T-helper 2 cell treated with Interferon-gamma antibody and Interleukin-4, amounts not matched to agents 100 ng/mL and 5 ng/mL, for 36 hours (primary cell): ENCODE data around the gene CCDC88C. TPM values are rescaled to one million over a fixed set of nuclear protein-coding genes. Genes with fewer than 3 reads are reported as not detected.

Experiments
- intact Hi-C: fragments of 100-400 bp; cut with micrococcal nuclease; formaldehyde crosslinking; loops from one replicate; pipeline ENCODE4 v1.15.1; 2023
- total RNA-seq: library from RNA; stranded (reverse); gene quantifications from 2 replicates; pipeline ENCODE4 v1.2.3, GENCODE V29; 2022

The CCDC88C gene
- total RNA-seq, 1 donor from 2014 or later, result 184 TPM

DNA sequence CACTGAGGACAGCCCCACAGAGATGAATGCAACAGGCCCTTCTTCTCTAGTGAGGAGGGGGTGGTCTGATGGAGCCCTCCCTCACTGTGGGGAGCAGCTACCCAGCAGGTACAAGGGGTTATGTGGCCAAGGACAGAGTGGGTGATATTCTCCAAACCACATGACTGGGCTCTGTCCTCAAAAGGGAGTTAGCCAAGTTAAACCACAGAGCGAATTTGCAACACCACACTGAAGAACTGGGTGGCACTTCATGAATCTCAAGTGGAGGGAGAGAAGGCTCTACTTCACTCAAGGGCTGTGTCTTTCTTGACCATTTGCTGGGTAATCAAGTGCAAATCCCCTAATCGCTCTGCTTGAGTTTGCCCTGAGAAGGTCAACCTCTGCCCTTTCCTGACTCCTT is 185.6 kb downstream of the CCDC88C start:
- intact Hi-C loops, result no loop called here

DNA sequence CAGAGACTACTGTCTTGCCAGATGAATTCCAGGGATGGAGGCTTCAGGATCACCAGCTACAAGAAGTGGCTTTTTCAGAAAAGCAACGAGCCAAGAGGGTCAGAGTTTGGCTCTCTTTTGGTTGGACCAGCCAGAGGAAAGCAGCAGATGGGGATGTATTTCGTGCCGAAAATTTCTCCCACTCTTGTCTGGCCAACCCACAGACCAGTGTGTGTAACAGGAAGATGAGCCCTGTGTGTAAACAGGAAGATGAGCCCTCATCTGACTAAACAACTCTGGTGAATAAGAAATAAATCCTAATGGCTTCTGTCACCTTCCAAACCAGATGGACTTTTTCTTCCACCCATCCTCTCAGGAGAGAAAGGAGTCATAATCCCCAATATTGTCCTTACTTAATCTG is 186.2 kb downstream of the CCDC88C start:
- intact Hi-C loops, result no loop called here

GRCh38 chr14:91230397-91231035 is 187.1 kb downstream of the CCDC88C start:
- intact Hi-C loops, result no loop called here

- intact Hi-C loops, result loop anchor here (1.0 to 5.0 kb wide), 7 partner anchors 27 to 832 kb away; partner anchors contain the start of genes CALM1 and CCDC88C
These were observed 187.8 kb downstream of the CCDC88C start for GRCh38 chr14:91229743-91230200.

GRCh38 chr14:91229005-91229382 is 188.6 kb downstream of the CCDC88C start:
- intact Hi-C loops, result loop anchor here (1.0 to 5.0 kb wide), 7 partner anchors 26 to 832 kb away; partner anchors contain the start of genes CALM1 and CCDC88C

- intact Hi-C loops, result loop anchor here (1.0 to 5.0 kb wide), 10 partner anchors 15 to 831 kb away; partner anchors contain the start of genes CALM1 and CCDC88C
These were observed 189.3 kb downstream of the CCDC88C start for GRCh38 chr14:91228112-91229004.

- intact Hi-C loops, result loop anchor here (5.0 kb wide), 5 partner anchors 35 to 830 kb away; partner anchors contain the start of genes CALM1 and CCDC88C
These were observed 190.4 kb downstream of the CCDC88C start for GRCh38 chr14:91227183-91227628.

DNA sequence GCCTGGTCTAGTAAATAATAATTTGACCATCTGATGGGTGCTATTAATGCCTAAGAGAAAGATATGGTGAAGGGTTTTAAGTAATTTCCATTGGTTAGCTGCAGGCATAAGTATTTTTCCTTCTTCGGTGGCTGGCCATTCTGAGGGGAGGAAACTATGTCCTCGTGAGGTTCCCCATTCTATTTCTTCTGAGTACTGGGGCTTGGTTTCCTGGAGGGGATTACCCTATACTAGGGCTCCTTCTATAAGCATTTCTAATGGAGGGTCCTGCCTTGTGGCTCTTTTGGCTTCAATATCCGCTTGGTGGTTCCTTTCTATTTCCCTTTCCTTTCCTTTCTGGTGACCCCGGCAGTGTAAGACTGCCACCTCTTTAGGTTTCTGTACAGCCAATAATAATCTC is 191.3 kb downstream of the CCDC88C start:
- intact Hi-C loops, result loop anchor here (5.0 kb wide), 5 partner anchors 36 to 829 kb away; partner anchors contain the start of genes CALM1 and CCDC88C

DNA sequence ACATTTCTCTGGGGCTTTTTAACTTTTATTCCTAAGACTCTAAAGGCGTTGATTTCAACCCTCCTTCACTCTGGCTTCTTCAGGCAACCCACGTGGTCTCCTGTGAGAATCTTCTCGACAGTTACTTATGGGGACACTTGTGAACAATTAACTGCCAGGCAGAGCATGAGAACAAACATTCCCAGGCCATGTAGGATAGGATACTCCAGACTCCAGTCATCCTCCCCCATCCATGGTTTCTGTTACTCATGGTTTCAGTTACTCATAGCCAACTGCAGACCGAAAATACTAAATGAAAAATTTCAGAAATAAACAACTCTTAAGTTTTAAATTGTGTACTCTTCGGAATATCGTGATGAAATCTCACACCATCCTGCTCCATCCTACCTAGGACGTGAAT is 192.6 kb downstream of the CCDC88C start:
- intact Hi-C loops, result loop anchor here (5.0 kb wide), 5 partner anchors 37 to 828 kb away; partner anchors contain the start of genes CALM1 and CCDC88C

GRCh38 chr14:91223028-91223783 is 194.4 kb downstream of the CCDC88C start:
- intact Hi-C loops, result no loop called here

Other genes with a start within 250 kb of the CCDC88C start
- 36.1 and 36.4 TPM in 2 replicates for gene GPR68, start 173.1 kb downstream of the CCDC88C start, total RNA-seq
- 131 and 136 TPM in 2 replicates for gene PPP4R3A, start 92.5 kb upstream of the CCDC88C start, total RNA-seq